KMS-11 (cell line): ENCODE results near the gene NR4A1.

ENCODE experiments used
- H2AFZ ChIP-seq: fragments of 200-600 bp; sonication (generic); 2 replicates; pipeline ENCODE4 v1.6.1; 2016; ENCODE audit warnings: antibody characterized with exemption, mixed run types, low read depth
- H3K27ac ChIP-seq: fragments of 200-600 bp; sonication (generic); 2 replicates; pipeline ENCODE4 v1.6.1; 2016; ENCODE audit warnings: mild to moderate bottlenecking, mixed run types
- H3K27me3 ChIP-seq: fragments of 200-600 bp; sonication (generic); 2 replicates; pipeline ENCODE4 v1.6.1; 2017; ENCODE audit warnings: mild to moderate bottlenecking, low read depth, mixed run types, moderate library complexity; ENCODE audit not compliant: insufficient read depth
- H3K36me3 ChIP-seq: fragments of 200-600 bp; sonication (generic); 2 replicates; pipeline ENCODE4 v1.6.1; 2017; ENCODE audit warnings: mild to moderate bottlenecking, mixed run types; ENCODE audit not compliant: insufficient read depth
- H3K4me1 ChIP-seq: fragments of 200-600 bp; sonication (generic); 2 replicates; pipeline ENCODE4 v1.6.1; 2016; ENCODE audit warnings: mild to moderate bottlenecking, low read depth, mixed run types; ENCODE audit not compliant: poor library complexity, severe bottlenecking
- H3K4me2 ChIP-seq: fragments of 200-600 bp; sonication (generic); 2 replicates; pipeline ENCODE4 v1.7.0; 2016; ENCODE audit warnings: mild to moderate bottlenecking, mixed run types
- H3K4me3 ChIP-seq: fragments of 200-600 bp; sonication (generic); IDR thresholded peaks from 2 replicates; pipeline ENCODE4 v1.6.1; 2017; ENCODE audit warnings: low read depth, low read length, mixed read lengths; ENCODE audit not compliant: insufficient read depth
- H3K79me2 ChIP-seq: fragments of 200-600 bp; sonication (generic); 2 replicates; pipeline ENCODE4 v1.6.1; 2016; ENCODE audit warnings: low read depth, mixed run types; ENCODE audit not compliant: insufficient read depth
- H3K9ac ChIP-seq: fragments of 200-600 bp; sonication (generic); 2 replicates; pipeline ENCODE4 v1.6.1; 2016; ENCODE audit warnings: mild to moderate bottlenecking, mixed run types
- H4K20me1 ChIP-seq: fragments of 200-600 bp; sonication (generic); 2 replicates; pipeline ENCODE4 v1.6.1; 2016; ENCODE audit warnings: mild to moderate bottlenecking, mixed run types; ENCODE audit not compliant: insufficient read depth
- TF ChIP-seq, protein P1 (sequence below): fragments of 200-600 bp; sonication (generic); conservative IDR thresholded peaks from 2 replicates; pipeline ENCODE4 v1.6.1; 2017; ENCODE audit warnings: low read depth, mild to moderate bottlenecking, antibody characterized with exemption, low read length, moderate library complexity, mixed read lengths

Gene NR4A1

DNA sequence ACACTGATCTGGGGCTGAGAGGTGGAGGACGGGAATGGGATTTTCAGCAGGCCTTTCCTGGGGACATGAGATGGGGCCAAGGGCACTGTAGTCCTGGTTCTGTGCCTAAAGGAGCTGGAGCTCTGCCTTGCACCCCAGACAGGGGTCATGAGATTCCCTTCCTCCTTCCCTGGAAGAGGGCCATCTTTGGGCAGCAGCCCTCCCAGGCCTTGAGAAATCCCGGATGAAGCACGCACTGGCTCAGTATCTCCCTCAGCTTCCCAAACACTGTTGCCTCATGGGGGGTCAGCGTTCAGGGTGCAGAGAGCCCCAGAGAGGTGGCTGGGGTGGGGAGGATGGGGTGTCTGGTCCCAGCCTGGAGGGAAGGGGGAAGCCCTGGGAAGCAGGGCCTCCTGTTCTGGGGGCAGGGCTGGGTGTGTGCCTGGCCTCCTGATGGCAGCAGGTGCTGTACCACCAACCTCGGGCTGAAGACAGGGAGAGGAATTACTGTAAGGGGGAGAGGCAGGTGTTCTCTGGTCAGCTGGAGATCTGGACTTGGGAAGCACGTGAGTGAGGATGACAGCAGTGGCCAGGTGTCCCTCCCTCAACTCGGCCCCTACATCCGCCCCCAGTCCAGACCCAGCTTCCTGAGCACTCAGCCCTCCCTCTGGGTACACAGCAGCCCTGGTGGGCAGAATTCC is 8.4 kb upstream of the NR4A1 start:
- Histone ChIP-seq H3K9ac (no peak overlapping the region), H3K27ac (no peak overlapping the region), H3K79me2 (no peaks in the 10 kb centered on the region), H4K20me1 (no peaks in the 10 kb centered on the region), H3K27me3 (no peaks in the 10 kb centered on the region), H3K4me2 (no peak overlapping the region), H3K4me1 (peaks cover 14% of the 10 kb centered on the region), H3K4me3 (no peak overlapping the region), H3K36me3 (no peaks in the 10 kb centered on the region), H2AFZ (no peak overlapping the region)
- TF ChIP-seq, protein P1, sequence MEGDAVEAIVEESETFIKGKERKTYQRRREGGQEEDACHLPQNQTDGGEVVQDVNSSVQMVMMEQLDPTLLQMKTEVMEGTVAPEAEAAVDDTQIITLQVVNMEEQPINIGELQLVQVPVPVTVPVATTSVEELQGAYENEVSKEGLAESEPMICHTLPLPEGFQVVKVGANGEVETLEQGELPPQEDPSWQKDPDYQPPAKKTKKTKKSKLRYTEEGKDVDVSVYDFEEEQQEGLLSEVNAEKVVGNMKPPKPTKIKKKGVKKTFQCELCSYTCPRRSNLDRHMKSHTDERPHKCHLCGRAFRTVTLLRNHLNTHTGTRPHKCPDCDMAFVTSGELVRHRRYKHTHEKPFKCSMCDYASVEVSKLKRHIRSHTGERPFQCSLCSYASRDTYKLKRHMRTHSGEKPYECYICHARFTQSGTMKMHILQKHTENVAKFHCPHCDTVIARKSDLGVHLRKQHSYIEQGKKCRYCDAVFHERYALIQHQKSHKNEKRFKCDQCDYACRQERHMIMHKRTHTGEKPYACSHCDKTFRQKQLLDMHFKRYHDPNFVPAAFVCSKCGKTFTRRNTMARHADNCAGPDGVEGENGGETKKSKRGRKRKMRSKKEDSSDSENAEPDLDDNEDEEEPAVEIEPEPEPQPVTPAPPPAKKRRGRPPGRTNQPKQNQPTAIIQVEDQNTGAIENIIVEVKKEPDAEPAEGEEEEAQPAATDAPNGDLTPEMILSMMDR = no peak

DNA sequence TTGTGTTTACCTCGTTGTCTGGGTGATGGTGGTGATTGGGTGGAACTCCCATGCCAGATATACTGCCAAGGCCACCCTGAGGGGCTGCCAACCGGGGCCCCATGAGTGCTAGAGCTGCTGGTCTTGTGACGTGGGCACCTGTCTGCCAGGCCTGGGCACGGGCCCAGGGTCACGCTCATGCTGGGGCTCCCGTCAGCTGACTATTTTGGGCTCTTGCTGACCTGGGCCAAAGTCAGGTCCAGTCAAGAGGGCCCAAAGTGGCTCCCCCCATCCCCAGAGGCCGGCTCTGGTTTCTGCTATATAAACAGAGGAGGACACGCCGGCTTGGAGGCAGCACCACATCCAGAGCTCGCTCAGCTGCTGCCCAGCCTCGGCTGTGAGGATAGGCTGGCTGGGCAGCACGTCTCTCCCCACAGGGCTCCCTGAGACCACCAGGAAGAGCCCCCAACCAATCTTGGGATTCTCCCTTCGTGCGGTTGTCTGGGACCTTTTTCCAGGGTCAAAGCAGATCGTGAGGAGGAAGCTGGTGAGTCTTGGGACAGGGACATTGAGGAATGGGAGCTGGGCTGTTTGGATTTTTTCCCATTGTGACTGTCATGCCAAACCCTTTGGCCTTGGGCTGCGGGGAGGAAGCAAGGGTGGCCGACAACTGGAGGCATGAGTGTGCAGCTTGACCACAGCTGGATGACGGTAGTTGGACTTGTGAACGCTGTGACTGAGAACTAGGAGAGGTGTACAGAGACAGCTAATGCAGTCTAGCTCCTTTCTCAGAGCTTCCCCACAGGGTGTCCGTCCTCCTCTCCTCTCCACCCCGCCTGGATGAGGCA is 7.6 kb upstream of the NR4A1 start:
- H3K4me3 ChIP-seq = no peak overlapping the region
- peaks cover 7% of the 10 kb centered on the region for H3K4me1 ChIP-seq
- TF ChIP-seq, protein P1 = no peak
- H3K9ac ChIP-seq = no peak overlapping the region
- H3K27ac ChIP-seq = no peak overlapping the region
- no peaks in the 10 kb centered on the region for H4K20me1 ChIP-seq
- H3K27me3 ChIP-seq = no peaks in the 10 kb centered on the region
- no peaks in the 10 kb centered on the region for H3K79me2 ChIP-seq
- no peak overlapping the region for H3K4me2 ChIP-seq
- no peak overlapping the region for H2AFZ ChIP-seq
- H3K36me3 ChIP-seq = no peaks in the 10 kb centered on the region

DNA sequence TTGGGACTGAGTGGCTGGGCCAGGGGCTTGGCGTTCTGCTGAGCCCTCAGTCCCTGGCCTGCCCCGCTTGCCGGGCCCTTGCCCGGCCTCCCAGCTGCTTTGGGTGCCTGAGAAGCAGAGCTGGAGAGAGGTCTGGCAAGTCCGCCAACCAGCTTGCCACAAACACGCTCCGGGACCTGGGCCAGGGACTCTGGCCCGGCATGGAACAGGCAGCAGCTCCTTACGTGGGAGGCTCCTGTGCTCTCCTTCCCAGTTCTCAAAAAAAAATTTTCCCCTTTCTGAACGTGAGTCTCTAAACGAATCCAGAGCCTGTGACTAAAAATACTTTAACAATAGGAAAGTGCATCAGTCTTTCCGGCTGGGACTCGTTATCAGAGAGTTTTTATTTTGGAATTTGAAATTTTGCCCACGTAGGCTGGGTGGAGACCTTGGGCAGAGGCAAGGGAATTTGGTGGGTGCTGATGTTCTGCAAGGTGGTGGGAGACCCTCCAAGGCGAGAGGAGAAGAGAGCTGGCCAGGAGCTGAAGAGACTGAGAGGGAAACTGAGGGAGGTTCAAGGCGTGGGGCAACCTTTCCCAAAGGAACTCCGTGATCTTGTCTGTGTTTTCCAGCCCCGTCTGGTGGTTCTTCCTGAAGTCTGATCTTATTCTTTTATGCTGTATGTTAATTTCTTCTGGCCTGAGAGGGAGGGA is 6.8 kb upstream of the NR4A1 start:
- Histone ChIP-seq H3K4me3 (no peak overlapping the region), H3K4me1 (peaks cover 6% of the 10 kb centered on the region), H3K27ac (no peak overlapping the region), H3K4me2 (no peak overlapping the region), H3K27me3 (no peaks in the 10 kb centered on the region), H3K36me3 (no peaks in the 10 kb centered on the region), H4K20me1 (no peaks in the 10 kb centered on the region), H3K9ac (no peak overlapping the region), H2AFZ (no peak overlapping the region), H3K79me2 (no peaks in the 10 kb centered on the region)
- TF ChIP-seq, protein P1 = no peak

DNA sequence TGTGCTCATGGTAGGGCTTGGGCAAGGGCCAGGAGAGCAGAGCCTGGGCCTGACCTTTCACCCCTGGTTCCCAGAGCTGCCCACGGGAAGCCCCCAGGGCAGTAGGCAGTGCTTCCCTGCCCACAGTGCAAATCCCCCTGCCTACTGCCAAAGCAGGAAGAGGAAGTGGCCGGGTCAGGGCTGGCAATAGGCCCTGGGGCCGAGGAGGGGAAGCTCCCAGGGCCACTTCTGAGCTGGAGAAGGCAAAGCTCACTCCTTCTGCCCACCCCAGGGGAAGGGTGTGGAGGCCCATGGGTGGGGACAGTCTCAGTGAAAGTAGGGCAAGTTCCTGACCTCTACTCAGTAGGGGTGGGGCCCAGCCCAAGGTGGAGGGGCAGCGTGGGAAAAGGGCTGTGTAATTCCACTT is 5.4 kb upstream of the NR4A1 start:
- Histone ChIP-seq H3K4me3 (no peak overlapping the region), H4K20me1 (no peaks in the 10 kb centered on the region), H3K79me2 (no peaks in the 10 kb centered on the region), H3K27me3 (no peaks in the 10 kb centered on the region), H2AFZ (no peak overlapping the region), H3K27ac (no peak overlapping the region), H3K4me1 (peaks cover 19% of the 10 kb centered on the region), H3K9ac (no peak overlapping the region), H3K36me3 (no peaks in the 10 kb centered on the region), H3K4me2 (no peak overlapping the region)
- TF ChIP-seq, protein P1 = no peak
